ENCODE results near the gene KIAA1217.

DNA sequence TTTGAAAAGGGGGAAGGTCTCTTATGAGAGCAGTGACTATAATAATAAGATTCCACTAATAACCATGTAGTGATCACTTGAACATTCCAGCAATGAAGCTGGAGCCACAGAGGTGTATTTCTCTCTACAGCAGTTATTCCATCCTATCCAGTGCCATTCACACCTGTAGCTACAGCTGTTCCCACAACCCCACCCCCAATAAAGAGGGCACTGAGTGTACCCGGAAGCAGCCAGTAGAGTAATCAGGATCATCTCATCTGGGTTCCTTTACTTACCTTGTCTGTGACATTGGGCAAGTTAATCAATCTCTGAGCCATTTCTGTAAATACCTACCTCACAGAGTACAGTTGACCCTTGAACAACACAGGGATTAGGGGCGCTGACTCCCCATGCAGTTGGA is 188.7 kb downstream of the KIAA1217 start:
- TF ChIP-seq POLR2A (IDR thresholded peaks at IDR 0.05), result no peak
- TF ChIP-seq, protein P1, sequence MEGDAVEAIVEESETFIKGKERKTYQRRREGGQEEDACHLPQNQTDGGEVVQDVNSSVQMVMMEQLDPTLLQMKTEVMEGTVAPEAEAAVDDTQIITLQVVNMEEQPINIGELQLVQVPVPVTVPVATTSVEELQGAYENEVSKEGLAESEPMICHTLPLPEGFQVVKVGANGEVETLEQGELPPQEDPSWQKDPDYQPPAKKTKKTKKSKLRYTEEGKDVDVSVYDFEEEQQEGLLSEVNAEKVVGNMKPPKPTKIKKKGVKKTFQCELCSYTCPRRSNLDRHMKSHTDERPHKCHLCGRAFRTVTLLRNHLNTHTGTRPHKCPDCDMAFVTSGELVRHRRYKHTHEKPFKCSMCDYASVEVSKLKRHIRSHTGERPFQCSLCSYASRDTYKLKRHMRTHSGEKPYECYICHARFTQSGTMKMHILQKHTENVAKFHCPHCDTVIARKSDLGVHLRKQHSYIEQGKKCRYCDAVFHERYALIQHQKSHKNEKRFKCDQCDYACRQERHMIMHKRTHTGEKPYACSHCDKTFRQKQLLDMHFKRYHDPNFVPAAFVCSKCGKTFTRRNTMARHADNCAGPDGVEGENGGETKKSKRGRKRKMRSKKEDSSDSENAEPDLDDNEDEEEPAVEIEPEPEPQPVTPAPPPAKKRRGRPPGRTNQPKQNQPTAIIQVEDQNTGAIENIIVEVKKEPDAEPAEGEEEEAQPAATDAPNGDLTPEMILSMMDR (IDR thresholded peaks at IDR 0.05), result no peak

All from adrenal gland (tissue), 5 donors.